Measurements from ENCODE around the gene B4GAT1.

- TF ChIP-seq, protein P1, sequence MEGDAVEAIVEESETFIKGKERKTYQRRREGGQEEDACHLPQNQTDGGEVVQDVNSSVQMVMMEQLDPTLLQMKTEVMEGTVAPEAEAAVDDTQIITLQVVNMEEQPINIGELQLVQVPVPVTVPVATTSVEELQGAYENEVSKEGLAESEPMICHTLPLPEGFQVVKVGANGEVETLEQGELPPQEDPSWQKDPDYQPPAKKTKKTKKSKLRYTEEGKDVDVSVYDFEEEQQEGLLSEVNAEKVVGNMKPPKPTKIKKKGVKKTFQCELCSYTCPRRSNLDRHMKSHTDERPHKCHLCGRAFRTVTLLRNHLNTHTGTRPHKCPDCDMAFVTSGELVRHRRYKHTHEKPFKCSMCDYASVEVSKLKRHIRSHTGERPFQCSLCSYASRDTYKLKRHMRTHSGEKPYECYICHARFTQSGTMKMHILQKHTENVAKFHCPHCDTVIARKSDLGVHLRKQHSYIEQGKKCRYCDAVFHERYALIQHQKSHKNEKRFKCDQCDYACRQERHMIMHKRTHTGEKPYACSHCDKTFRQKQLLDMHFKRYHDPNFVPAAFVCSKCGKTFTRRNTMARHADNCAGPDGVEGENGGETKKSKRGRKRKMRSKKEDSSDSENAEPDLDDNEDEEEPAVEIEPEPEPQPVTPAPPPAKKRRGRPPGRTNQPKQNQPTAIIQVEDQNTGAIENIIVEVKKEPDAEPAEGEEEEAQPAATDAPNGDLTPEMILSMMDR (IDR thresholded peaks at IDR 0.05 in 2 of 3, conservative IDR thresholded peaks at IDR 0.05 in 1 of 3; ENCODE audit: control insufficient read depth in 2 of 3, extremely low read depth in 1 of 3, insufficient read depth in 1 of 3, low read depth in 3 of 3, low read length in 3 of 3), result no peak
- TF ChIP-seq SP1 (IDR thresholded peaks at IDR 0.05; ENCODE audit: low read depth, low read length), result no peak
- no peak for TF ChIP-seq RELA (IDR thresholded peaks at IDR 0.05; ENCODE audit: borderline replicate concordance, partially characterized antibody)
Measured at GRCh38 chr11:66302656-66303055, 44.8 kb downstream of the B4GAT1 start.
